Measurements from ENCODE around the gene PRAMEF33.
"Not testable (repeated sequence)": the region's sequence is repeated elsewhere in the genome, so short reads cannot be mapped to it uniquely, and the experiment has no call there.

GRCh38 chr1:13302197-13302596 lies 1.1 kb upstream of the PRAMEF33 start:
- not testable (repeated sequence) for TF ChIP-seq POLR2A, POLR2AphosphoS5 (IDR thresholded peaks at IDR 0.05)

Data from transverse colon (tissue), 3 donors.